IMR-90 (cell line): ENCODE measurements around the gene DLG5. TPM values are rescaled to one million over a fixed set of nuclear protein-coding genes. Genes with fewer than 3 reads are reported as not detected.

Source experiments
- ATAC-seq: fragments of 200-7000 bp; cut with Tn5 transposase; 2 replicates; pipeline ENCODE4 v1.9.1; 2020; ENCODE audit warnings: low read depth, mild to moderate bottlenecking, moderate library complexity
- BruUV-seq: library from RNA; stranded (reverse); fragments of 400-500 nt; replicated peaks from 2 replicates; lab custom pipeline; 2021; lab: Mats Ljungman, UMichigan
- CTCF ChIA-PET: fragments of 300-600 bp; formaldehyde crosslinking; extraction: SDS; loops from one replicate; lab custom pipeline; 2021; ENCODE audit warnings: antibody characterized with exemption; lab: Yijun Ruan, JAX
- POLR2A ChIA-PET: fragments of 300-600 bp; sonication (Branson Sonifier 250); formaldehyde crosslinking; loops from one replicate; lab custom pipeline; 2022; ENCODE audit warnings: antibody characterized with exemption; ENCODE audit not compliant: unreplicated experiment; lab: Charles Lee
- DNase-seq: peaks from one replicate; pipeline ENCODE4 v3.0.0; 2013
- H2AFZ ChIP-seq: replicated peaks from 2 replicates; pipeline ENCODE3; 2013; ENCODE audit warnings: low read length, mild to moderate bottlenecking; ENCODE audit not compliant: poor library complexity
- H2AK5ac ChIP-seq: 2 replicates; pipeline ENCODE4 v1.6.1; 2013; ENCODE audit warnings: low read depth, low read length, inconsistent platforms
- H2AK9ac ChIP-seq: replicated peaks from 2 replicates; pipeline ENCODE3; 2013; ENCODE audit warnings: mild to moderate bottlenecking, low read depth, low read length, moderate library complexity; ENCODE audit not compliant: poor library complexity
- H2BK120ac ChIP-seq: 2 replicates; pipeline ENCODE4 v1.6.1; 2013; ENCODE audit warnings: low read depth, low read length, inconsistent platforms
- H2BK15ac ChIP-seq: 3 replicates; pipeline ENCODE4 v1.6.1; 2013; ENCODE audit warnings: low read depth, low read length, inconsistent platforms
- H2BK20ac ChIP-seq: 2 replicates; pipeline ENCODE4 v1.6.1; 2013; ENCODE audit warnings: low read depth, mild to moderate bottlenecking, inconsistent platforms, low read length, moderate library complexity
- H2BK5ac ChIP-seq: 2 replicates; pipeline ENCODE4 v1.6.1; 2013; ENCODE audit warnings: mild to moderate bottlenecking, low read depth, low read length, inconsistent platforms; ENCODE audit not compliant: poor library complexity, severe bottlenecking
- H3K14ac ChIP-seq: replicated peaks from 2 replicates; pipeline ENCODE4 v1.6.1; 2013; ENCODE audit warnings: low read depth, low read length, inconsistent platforms
- H3K18ac ChIP-seq: 2 replicates; pipeline ENCODE4 v1.6.1; 2013; ENCODE audit warnings: low read depth, low read length, control low read depth
- H3K23ac ChIP-seq: 2 replicates; pipeline ENCODE4 v1.6.1; 2013; ENCODE audit warnings: low read depth, low read length, inconsistent platforms
- H3K27ac ChIP-seq: 2 replicates; pipeline ENCODE4 v1.5.1; 2013; ENCODE audit warnings: mild to moderate bottlenecking, control low read depth, low read length; ENCODE audit not compliant: insufficient read depth
- H3K27me3 ChIP-seq: 2 replicates; pipeline ENCODE4 v1.6.1; 2013; ENCODE audit warnings: low read length; ENCODE audit not compliant: control insufficient read depth, insufficient read depth
- H3K36me3 ChIP-seq: 2 replicates; pipeline ENCODE4 v1.6.1; 2013; ENCODE audit warnings: low read length, mixed read lengths; ENCODE audit not compliant: control insufficient read depth, insufficient read depth
- H3K4ac ChIP-seq: 2 replicates; pipeline ENCODE4 v1.6.1; 2013; ENCODE audit warnings: low read depth, low read length, inconsistent platforms
- H3K4me1 ChIP-seq: 2 replicates; pipeline ENCODE4 v1.6.1; 2013; ENCODE audit warnings: low read length, mixed read lengths; ENCODE audit not compliant: control insufficient read depth, insufficient read depth
- H3K4me2 ChIP-seq: 2 replicates; pipeline ENCODE4 v1.6.1; 2013; ENCODE audit warnings: low read depth, mild to moderate bottlenecking, control low read depth, low read length, moderate library complexity
- H3K4me3 ChIP-seq: 2 replicates; pipeline ENCODE4 v1.5.1; 2013; ENCODE audit warnings: low read depth, mild to moderate bottlenecking, control low read depth, low read length, moderate library complexity; ENCODE audit not compliant: insufficient read depth
- H3K56ac ChIP-seq: 2 replicates; pipeline ENCODE4 v1.6.1; 2013; ENCODE audit warnings: low read length, inconsistent platforms; ENCODE audit not compliant: insufficient read depth; ENCODE audit errors: extremely low read depth
- H3K79me1 ChIP-seq, 2 experiments: 2 replicates each; pipeline ENCODE4 v1.6.1; 2013; ENCODE audit warnings: low read length in 2 of 2, inconsistent platforms in 1 of 2, low read depth in 1 of 2
- H3K9ac ChIP-seq: 2 replicates; pipeline ENCODE4 v1.6.1; 2013; ENCODE audit warnings: low read depth, low read length, control low read depth
- H3K9me1 ChIP-seq: 2 replicates; pipeline ENCODE4 v1.6.1; 2013; ENCODE audit warnings: low read length, inconsistent platforms; ENCODE audit not compliant: insufficient read depth
- H3K9me3 ChIP-seq: 2 replicates; pipeline ENCODE4 v1.6.1; 2013; ENCODE audit warnings: low read length; ENCODE audit not compliant: control insufficient read depth, insufficient read depth
- H4K20me1 ChIP-seq: 2 replicates; pipeline ENCODE4 v1.6.1; 2013; ENCODE audit warnings: low read length, inconsistent platforms; ENCODE audit not compliant: insufficient read depth
- H4K5ac ChIP-seq: 2 replicates; pipeline ENCODE4 v1.6.1; 2013; ENCODE audit warnings: mild to moderate bottlenecking, low read depth, low read length, control low read depth
- H4K8ac ChIP-seq, 2 experiments: 2 replicates each; pipeline ENCODE4 v1.6.1; 2013; ENCODE audit warnings: low read depth in 2 of 2, low read length in 2 of 2, control low read depth in 1 of 2, inconsistent platforms in 1 of 2
- H4K91ac ChIP-seq: 2 replicates; pipeline ENCODE4 v1.6.1; 2013; ENCODE audit warnings: low read depth, low read length, inconsistent platforms; ENCODE audit not compliant: insufficient read depth
- CEBPB ChIP-seq: IDR thresholded peaks from 2 replicates; pipeline ENCODE4 v1.6.1; 2012; ENCODE audit warnings: low read depth, low read length, improper control_type of control experiment
- FOS ChIP-seq: fragments of 150-350 bp; IDR thresholded peaks from 2 replicates; pipeline ENCODE4 v1.6.1; 2016; ENCODE audit warnings: low read depth, low read length
- MAFK ChIP-seq: IDR thresholded peaks from 2 replicates; pipeline ENCODE4 v1.6.1; 2012; ENCODE audit warnings: low read depth, low read length, improper control_type of control experiment
- POLR2A ChIP-seq: IDR thresholded peaks from 2 replicates; pipeline ENCODE4 v1.6.1; 2012; ENCODE audit warnings: mild to moderate bottlenecking, low read depth, low read length
- WGBS, 2 experiments: methylation state at CpG; one replicate each; pipeline versions ENCODE4 v1.1.5 to v1.1.7; 2013; ENCODE audit warnings: missing lambda C conversion rate in 2 of 2; ENCODE audit not compliant: insufficient read length in 1 of 2; ENCODE audit errors: extremely low coverage in 2 of 2; 5-methylcytosine and 5-hydroxymethylcytosine counted together
- dilution Hi-C: fragments of 300-500 bp; cut with HindIII; formaldehyde crosslinking; loops from one replicate; pipeline ENCODE4 v1.14.3; 2018; ENCODE audit warnings: low sequenced_read_pairs; ENCODE audit not compliant: unreplicated experiment
- in situ Hi-C: fragments of 300-500 bp; cut with MboI; formaldehyde crosslinking; loops from 3 replicates; pipeline ENCODE4 v1.14.3; 2019; ENCODE audit warnings: low sequenced_read_pairs, inconsistent platforms, mixed read lengths
- intact Hi-C: fragments of 100-400 bp; cut with micrococcal nuclease; formaldehyde crosslinking; loops from 2 replicates; pipeline ENCODE4 v1.10.0; 2022
- polyA plus RNA-seq, 3 experiments: library from polyadenylated mRNA; depleted of rRNA; stranded (reverse); fragments of >200 nt; gene quantifications; 2 replicates each; pipeline ENCODE4 v1.2.3, GENCODE V29; 2012; ENCODE audit warnings: low replicate concordance in 1 of 3
- total RNA-seq: library from RNA; depleted of rRNA; stranded (reverse); fragments of >200 nt; gene quantifications from 2 replicates; pipeline ENCODE4 v1.2.3, GENCODE V29; 2012
- TF ChIP-seq, protein P1 (sequence below): fragments of 150-350 bp; IDR thresholded peaks from 2 replicates; pipeline ENCODE4 v1.6.1; 2017; ENCODE audit warnings: mild to moderate bottlenecking, antibody characterized with exemption, low read length, low read depth

The DLG5 gene
- total and polyA plus RNA-seq, 2 of the 4 experiments (the other 2 are of a cell fraction) = 12.7 to 28.7 TPM

DNA sequence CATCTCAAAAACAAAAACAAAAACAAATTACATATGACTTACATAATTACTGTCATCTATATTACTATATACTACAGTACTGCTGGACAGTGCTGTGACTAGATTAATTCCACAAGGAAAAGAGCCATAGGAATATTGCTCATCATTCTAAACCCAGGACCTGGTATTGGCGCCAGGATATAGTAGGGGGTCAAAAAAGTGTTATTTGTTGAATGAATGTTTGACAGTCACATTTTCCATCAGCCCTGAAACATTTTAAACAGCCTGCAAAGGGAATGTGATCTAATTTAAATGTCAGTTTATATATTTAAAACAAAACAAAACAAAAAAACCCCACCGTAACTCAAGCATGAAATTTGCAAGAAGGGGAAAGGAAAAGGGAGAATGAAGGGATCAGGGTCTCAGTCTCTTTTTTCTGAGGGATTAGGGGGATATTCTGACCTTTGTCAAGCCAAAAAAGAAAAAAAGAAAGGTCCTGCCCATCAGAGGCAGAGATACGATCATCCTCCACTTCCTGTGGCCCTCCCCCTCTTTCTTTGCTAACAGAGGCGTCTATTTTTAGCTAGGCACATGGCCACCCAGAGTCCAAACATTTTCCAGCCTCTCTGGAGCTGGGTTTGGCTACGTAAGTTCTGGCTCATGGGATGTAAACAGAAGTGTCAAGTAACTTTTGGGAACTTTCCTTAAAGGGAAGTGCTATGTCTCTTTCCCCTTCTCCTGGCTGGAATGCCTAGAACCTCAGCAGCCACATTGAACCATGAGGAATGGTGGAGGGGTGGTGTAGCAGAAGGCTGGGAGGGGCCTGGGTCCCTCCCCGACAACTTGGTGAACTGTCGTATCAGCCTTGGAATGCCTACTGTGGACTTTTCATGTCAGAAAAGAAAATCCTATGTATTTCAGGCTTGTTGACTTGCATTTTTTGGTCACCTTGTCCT, 44.6 kb upstream of the DLG5 start (continued):
- no peak for TF ChIP-seq MAFK
- TF ChIP-seq, protein P1, sequence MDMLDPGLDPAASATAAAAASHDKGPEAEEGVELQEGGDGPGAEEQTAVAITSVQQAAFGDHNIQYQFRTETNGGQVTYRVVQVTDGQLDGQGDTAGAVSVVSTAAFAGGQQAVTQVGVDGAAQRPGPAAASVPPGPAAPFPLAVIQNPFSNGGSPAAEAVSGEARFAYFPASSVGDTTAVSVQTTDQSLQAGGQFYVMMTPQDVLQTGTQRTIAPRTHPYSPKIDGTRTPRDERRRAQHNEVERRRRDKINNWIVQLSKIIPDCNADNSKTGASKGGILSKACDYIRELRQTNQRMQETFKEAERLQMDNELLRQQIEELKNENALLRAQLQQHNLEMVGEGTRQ = peak; percentile 84

DNA sequence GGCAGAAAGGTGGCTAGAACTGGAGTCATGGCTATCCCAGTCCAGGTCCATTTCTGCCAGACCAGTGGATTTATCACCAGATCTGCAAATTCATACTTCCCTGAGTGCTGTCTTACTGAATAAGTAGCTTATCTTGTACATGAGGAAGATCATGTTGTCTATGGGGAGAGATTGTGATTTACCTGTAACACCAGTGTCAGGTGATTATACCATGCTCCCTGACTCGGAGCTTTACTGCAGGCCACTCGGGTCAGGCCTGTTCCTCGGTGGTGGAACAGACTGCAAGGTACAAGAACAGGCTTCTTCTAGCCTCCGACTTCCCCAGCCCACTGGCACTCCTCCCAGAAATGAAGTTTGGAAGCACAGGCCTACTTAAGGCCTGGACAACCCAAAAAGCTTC, 42.6 kb upstream of the DLG5 start:
- H3K4me1 ChIP-seq = peaks cover 4% of the 10 kb centered on the region
- H2BK5ac ChIP-seq = no peak overlapping the region
- peak overlapping the region; percentile 26; the same call in 1 of the 2 replicates for H4K91ac ChIP-seq
- no peaks in the 10 kb centered on the region for H4K20me1 ChIP-seq
- H2BK20ac ChIP-seq = peak overlapping the region; percentile 14
- dilution Hi-C loops (no loop called here), intact Hi-C loops (no loop called here), in situ Hi-C loops (no loop called here)
- no TSS peak for BruUV-seq
- ChIA-PET CTCF (no interaction called here), POLR2A (no interaction called here)
- no peak overlapping the region for H2AK9ac ChIP-seq
- H3K36me3 ChIP-seq = no peaks in the 10 kb centered on the region; the same call in 1 of the 2 replicates
- no peak overlapping the region for H3K23ac ChIP-seq
- peak overlapping the region; percentile 44; the same call in 1 of the 3 replicates for H2BK15ac ChIP-seq
- H2AK5ac ChIP-seq = peak overlapping the region; percentile 86
- H3K79me1 ChIP-seq = peaks cover 0 to 23% of the 10 kb centered on the region in 2 experiments; a peak in 2 of 4 replicates
- H3K4ac ChIP-seq = peak overlapping the region; percentile 26; the same call in 1 of the 2 replicates
- H3K27ac ChIP-seq = no peak overlapping the region
- H3K18ac ChIP-seq = no peak overlapping the region
- no peak overlapping the region for H4K5ac ChIP-seq
- no peak for ATAC-seq
- no peak for DNase-seq
- H3K9ac ChIP-seq = no peak overlapping the region
- H4K8ac ChIP-seq = peak overlapping the region in 1 of 2 experiments; percentile 5; a peak in 1 of 4 replicates
- TF ChIP-seq CEBPB (no peak), POLR2A (no peak), MAFK (no peak), FOS (no peak)
- no peak overlapping the region for H3K56ac ChIP-seq
- H3K4me3 ChIP-seq = no peak overlapping the region
- peak overlapping the region; percentile 9 for H2AFZ ChIP-seq
- no peaks in the 10 kb centered on the region for H3K27me3 ChIP-seq
- no peak overlapping the region for H3K4me2 ChIP-seq
- H3K14ac ChIP-seq = 0 out of 2 replicates have a peak overlapping the region, but pooled peaks have one; percentile 28
- peak overlapping the region; percentile 17; the same call in 1 of the 2 replicates for H2BK120ac ChIP-seq
- 92% methylated on average over 2 of the region's 4 CpGs; no CpG with 5 or more reads in 1 of the 2 experiments for WGBS, 2 experiments
- H3K9me1 ChIP-seq = peaks cover 3% of the 10 kb centered on the region
- H3K9me3 ChIP-seq = peaks cover 3% of the 10 kb centered on the region
